Activated T-cell treated with anti-CD3 and anti-CD28 coated beads, Interleukin-2, amount 50 U/mL, for 4 hours (primary cell): ENCODE results near the gene IGF2R. TPM values are rescaled to one million over a fixed set of nuclear protein-coding genes. Genes with fewer than 3 reads are reported as not detected.
"Not testable (repeated sequence)": the region's sequence is repeated elsewhere in the genome, so short reads cannot be mapped to it uniquely, and the experiment has no call there.

Source experiments
- ATAC-seq, 2 donors: fragments of 200-7000 bp; cut with Tn5 transposase; one replicate each; pipeline ENCODE4 v1.10.0; 2021
- DNase-seq: peaks from one replicate; pipeline ENCODE4 v3.0.0-alpha.2; 2020
- H3K27me3 Mint-ChIP-seq: one replicate; pipeline ENCODE4 v1.8.0; 2021; ENCODE audit warnings: low read depth, mixed read lengths
- H3K36me3 Mint-ChIP-seq: one replicate; pipeline ENCODE4 v1.8.0; 2022; ENCODE audit warnings: mixed read lengths; ENCODE audit not compliant: insufficient read depth
- H3K4me1 Mint-ChIP-seq: one replicate; pipeline ENCODE4 v1.8.0; 2021; ENCODE audit warnings: low read depth, mixed read lengths
- H3K4me3 Mint-ChIP-seq: one replicate; pipeline ENCODE4 v1.8.0; 2021; ENCODE audit warnings: mild to moderate bottlenecking, moderate library complexity, mixed read lengths
- H3K9me3 Mint-ChIP-seq: one replicate; pipeline ENCODE4 v1.8.0; 2021; ENCODE audit warnings: mixed read lengths
- total RNA-seq, 3 donors: library from RNA; stranded (reverse); gene quantifications; one replicate each; pipeline ENCODE4 v1.2.1, GENCODE V29; 2021

The IGF2R gene
- total RNA-seq, 3 donors from 2014 or later, result 44.9 to 65.3 (median 58.2) TPM

GRCh38 chr6:160111806-160112205 is 142.9 kb downstream of the IGF2R start:
- H3K27me3 Mint-ChIP-seq, result no peaks in the 10 kb centered on the region
- DNase-seq (no peak), ATAC-seq (no peak)
- H3K9me3 Mint-ChIP-seq, result no peaks in the 10 kb centered on the region
- H3K4me1 Mint-ChIP-seq, result peaks cover 3% of the 10 kb centered on the region
- H3K4me3 Mint-ChIP-seq, result no peak overlapping the region
- peaks cover 18% of the 10 kb centered on the region for H3K36me3 Mint-ChIP-seq

- peaks cover 14% of the 10 kb centered on the region for H3K36me3 Mint-ChIP-seq
- H3K9me3 Mint-ChIP-seq, result peaks cover 1% of the 10 kb centered on the region
- H3K4me3 Mint-ChIP-seq, result no peak overlapping the region
- ATAC-seq, result no peak
- H3K4me1 Mint-ChIP-seq, result peaks cover 3% of the 10 kb centered on the region
- no peak for DNase-seq
- H3K27me3 Mint-ChIP-seq, result no peaks in the 10 kb centered on the region
These were observed 143.9 kb downstream of the IGF2R start for GRCh38 chr6:160112628-160113299.

GRCh38 chr6:160114536-160114935 is 145.7 kb downstream of the IGF2R start:
- not testable (repeated sequence) for H3K27me3 Mint-ChIP-seq, H3K4me1 Mint-ChIP-seq

GRCh38 chr6:160115421-160115820 is 146.5 kb downstream of the IGF2R start:
- no peaks in the 10 kb centered on the region for H3K27me3 Mint-ChIP-seq
- peaks cover 3% of the 10 kb centered on the region for H3K9me3 Mint-ChIP-seq
- H3K36me3 Mint-ChIP-seq, result peaks cover 18% of the 10 kb centered on the region
- H3K4me1 Mint-ChIP-seq, result peaks cover 3% of the 10 kb centered on the region
- no peak overlapping the region for H3K4me3 Mint-ChIP-seq
- DNase-seq (no peak), ATAC-seq (no peak)

More at GRCh38 chr6:160114536-160114935, 145.7 kb downstream of the IGF2R start:
- DNase-seq, H3K4me3 Mint-ChIP-seq, ATAC-seq, H3K9me3 Mint-ChIP-seq: not testable (repeated sequence)
- H3K36me3 Mint-ChIP-seq, result peaks cover 18% of the 10 kb centered on the region

- peaks cover 18% of the 10 kb centered on the region for H3K36me3 Mint-ChIP-seq
These were observed 147.5 kb downstream of the IGF2R start for GRCh38 chr6:160116411-160116810.

GRCh38 chr6:160117137-160117536 is 148.3 kb downstream of the IGF2R start:
- no peak overlapping the region for H3K4me3 Mint-ChIP-seq
- no peaks in the 10 kb centered on the region for H3K4me1 Mint-ChIP-seq
- ATAC-seq, result no peak
- H3K36me3 Mint-ChIP-seq, result peaks cover 18% of the 10 kb centered on the region
- H3K9me3 Mint-ChIP-seq, result peaks cover 3% of the 10 kb centered on the region
- DNase-seq, result no peak
- no peaks in the 10 kb centered on the region for H3K27me3 Mint-ChIP-seq

More at GRCh38 chr6:160116411-160116810, 147.5 kb downstream of the IGF2R start:
- H3K4me1 Mint-ChIP-seq, result no peaks in the 10 kb centered on the region
- H3K9me3 Mint-ChIP-seq, result peaks cover 3% of the 10 kb centered on the region
- no peaks in the 10 kb centered on the region for H3K27me3 Mint-ChIP-seq
- no peak overlapping the region for H3K4me3 Mint-ChIP-seq
- DNase-seq (no peak), ATAC-seq (no peak)

GRCh38 chr6:160118620-160119229 is 149.8 kb downstream of the IGF2R start:
- Mint-ChIP-seq H3K36me3 (peaks cover 13% of the 10 kb centered on the region), H3K27me3 (no peaks in the 10 kb centered on the region), H3K4me3 (no peak overlapping the region), H3K9me3 (peaks cover 3% of the 10 kb centered on the region), H3K4me1 (no peaks in the 10 kb centered on the region)
- no peak for DNase-seq
- no peak for ATAC-seq

GRCh38 chr6:160120087-160120486 is 151.2 kb downstream of the IGF2R start:
- Mint-ChIP-seq H3K4me1 (no peaks in the 10 kb centered on the region), H3K9me3 (peaks cover 3% of the 10 kb centered on the region), H3K27me3 (no peaks in the 10 kb centered on the region), H3K4me3 (no peak overlapping the region), H3K36me3 (peaks cover 11% of the 10 kb centered on the region)
- ATAC-seq (no peak), DNase-seq (no peak)

GRCh38 chr6:160121558-160121957 is 152.7 kb downstream of the IGF2R start, which contains the start of gene SLC22A1:
SLC22A1 (plus strand) TSS chr6:160121815; CDS start chr6:160121936, 121 bp downstream.
- DNase-seq (no peak), ATAC-seq (no peak)
- peaks cover 9% of the 10 kb centered on the region for H3K36me3 Mint-ChIP-seq
- H3K4me1 Mint-ChIP-seq, result no peaks in the 10 kb centered on the region
- H3K9me3 Mint-ChIP-seq, result peaks cover 3% of the 10 kb centered on the region
- H3K27me3 Mint-ChIP-seq, result no peaks in the 10 kb centered on the region
- no peak within 1 kb of the TSS for H3K4me3 Mint-ChIP-seq

GRCh38 chr6:160121981-160122380 is 153.1 kb downstream of the IGF2R start:
- H3K4me1 Mint-ChIP-seq, result no peaks in the 10 kb centered on the region
- ATAC-seq (no peak), DNase-seq (no peak)
- H3K27me3 Mint-ChIP-seq, result no peaks in the 10 kb centered on the region
- H3K9me3 Mint-ChIP-seq, result peaks cover 3% of the 10 kb centered on the region
- H3K4me3 Mint-ChIP-seq, result no peak overlapping the region
- H3K36me3 Mint-ChIP-seq, result peaks cover 9% of the 10 kb centered on the region

GRCh38 chr6:160122744-160123143 is 153.9 kb downstream of the IGF2R start:
- H3K9me3 Mint-ChIP-seq, result peaks cover 2% of the 10 kb centered on the region
- DNase-seq (no peak), ATAC-seq (no peak)
- peaks cover 8% of the 10 kb centered on the region for H3K36me3 Mint-ChIP-seq
- no peaks in the 10 kb centered on the region for H3K4me1 Mint-ChIP-seq
- H3K27me3 Mint-ChIP-seq, result no peaks in the 10 kb centered on the region
- H3K4me3 Mint-ChIP-seq, result no peak overlapping the region

- Mint-ChIP-seq H3K4me3 (no peak overlapping the region), H3K27me3 (no peaks in the 10 kb centered on the region), H3K9me3 (no peaks in the 10 kb centered on the region), H3K36me3 (peaks cover 4% of the 10 kb centered on the region), H3K4me1 (no peaks in the 10 kb centered on the region)
- no peak for DNase-seq
- no peak for ATAC-seq
These were observed 155.1 kb downstream of the IGF2R start for GRCh38 chr6:160124007-160124406.

GRCh38 chr6:160124605-160125004 is 155.7 kb downstream of the IGF2R start:
- ATAC-seq (no peak), DNase-seq (no peak)
- H3K4me1 Mint-ChIP-seq, result peaks cover 3% of the 10 kb centered on the region
- no peaks in the 10 kb centered on the region for H3K9me3 Mint-ChIP-seq
- H3K36me3 Mint-ChIP-seq, result no peaks in the 10 kb centered on the region
- H3K4me3 Mint-ChIP-seq, result no peak overlapping the region
- no peaks in the 10 kb centered on the region for H3K27me3 Mint-ChIP-seq

GRCh38 chr6:160125105-160125504 is 156.2 kb downstream of the IGF2R start:
- not testable (repeated sequence) for H3K4me1 Mint-ChIP-seq, ATAC-seq, H3K36me3 Mint-ChIP-seq, DNase-seq, H3K27me3 Mint-ChIP-seq, H3K4me3 Mint-ChIP-seq, H3K9me3 Mint-ChIP-seq
